Stimulated activated CD4-positive, alpha-beta T cell treated with anti-CD3 and anti-CD28 coated beads, TNF-alpha, amount 100 ng/mL, for 48 hours (primary cell): ENCODE results near the gene TGM3.
"Not testable (repeated sequence)": the region's sequence is repeated elsewhere in the genome, so short reads cannot be mapped to it uniquely, and the experiment has no call there.

ENCODE experiments used
- DNase-seq, 3 donors: peaks; one replicate each; pipeline ENCODE4 v3.0.0-alpha.2; 2020; ENCODE audit warnings: low read depth in 3 of 3

TGM3 gene

GRCh38 chr20:2295886-2296515, at the start of gene TGM3:
TGM3 (plus strand) TSS chr20:2296001; CDS start chr20:2296064, 63 bp downstream.
- no peak for DNase-seq

- no peak for DNase-seq
Measured at GRCh38 chr20:2246069-2246491, 49.7 kb upstream of the TGM3 start.

- no peak for DNase-seq
Measured at GRCh38 chr20:2248837-2249236, 47.0 kb upstream of the TGM3 start.

GRCh38 chr20:2249935-2250334, 45.9 kb upstream of the TGM3 start:
- no peak for DNase-seq

GRCh38 chr20:2252419-2252997, 43.3 kb upstream of the TGM3 start:
- DNase-seq = no peak

GRCh38 chr20:2253256-2253655, 42.5 kb upstream of the TGM3 start:
- no peak for DNase-seq

- DNase-seq = no peak
Measured at GRCh38 chr20:2254333-2254732, 41.5 kb upstream of the TGM3 start.

GRCh38 chr20:2255926-2256531, 39.8 kb upstream of the TGM3 start:
- DNase-seq = no peak

- no peak for DNase-seq
Measured at GRCh38 chr20:2259731-2260130, 36.1 kb upstream of the TGM3 start.

- no peak for DNase-seq
Measured at GRCh38 chr20:2260250-2260649, 35.6 kb upstream of the TGM3 start.

- no peak for DNase-seq
Measured at GRCh38 chr20:2261046-2261485, 34.7 kb upstream of the TGM3 start.

- no peak for DNase-seq
Measured at GRCh38 chr20:2261629-2262028, 34.2 kb upstream of the TGM3 start.

- DNase-seq = no peak
Measured at GRCh38 chr20:2264118-2264517, 31.7 kb upstream of the TGM3 start.

- DNase-seq = not testable (repeated sequence)
Measured at GRCh38 chr20:2264621-2265374, 31.0 kb upstream of the TGM3 start.

- DNase-seq = no peak
Measured at GRCh38 chr20:2273634-2274302, 22.0 kb upstream of the TGM3 start.

GRCh38 chr20:2276015-2276414, 19.8 kb upstream of the TGM3 start:
- DNase-seq = no peak

GRCh38 chr20:2279253-2279779, 16.5 kb upstream of the TGM3 start:
- DNase-seq = no peak

- DNase-seq = no peak
Measured at GRCh38 chr20:2280082-2280481, 15.7 kb upstream of the TGM3 start.

- DNase-seq = no peak
Measured at GRCh38 chr20:2281563-2281962, 14.2 kb upstream of the TGM3 start.

- no peak for DNase-seq
Measured at GRCh38 chr20:2282181-2282580, 13.6 kb upstream of the TGM3 start.

- no peak for DNase-seq
Measured at GRCh38 chr20:2283706-2284423, 11.9 kb upstream of the TGM3 start.
